ENCODE measurements around the gene CNTNAP2.
A peak's percentile ranks its signal among the peaks of the same experiment; 100 is the strongest.

CNTNAP2 gene

DNA sequence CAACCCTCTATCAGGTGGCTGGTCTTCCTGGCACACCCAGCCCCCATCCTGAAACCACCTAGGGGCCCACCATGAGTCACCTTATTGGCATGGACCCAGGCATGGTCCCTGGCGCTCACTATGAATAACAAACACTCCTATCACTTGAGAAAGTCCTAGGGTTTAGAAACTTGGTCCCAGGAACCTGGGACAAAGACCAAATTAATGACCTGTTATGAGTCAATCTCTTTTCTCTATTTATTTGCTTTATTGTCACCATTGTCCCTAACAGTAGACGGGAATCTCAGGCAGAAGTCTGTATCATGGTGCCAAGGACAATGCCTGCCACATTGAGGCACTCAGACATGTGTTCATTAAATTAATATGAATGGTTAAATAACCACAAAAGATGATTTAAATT is 1874.3 kb downstream of the CNTNAP2 start:
- peak in 1 of 3 experiments; percentile 11 for DNase-seq

DNA sequence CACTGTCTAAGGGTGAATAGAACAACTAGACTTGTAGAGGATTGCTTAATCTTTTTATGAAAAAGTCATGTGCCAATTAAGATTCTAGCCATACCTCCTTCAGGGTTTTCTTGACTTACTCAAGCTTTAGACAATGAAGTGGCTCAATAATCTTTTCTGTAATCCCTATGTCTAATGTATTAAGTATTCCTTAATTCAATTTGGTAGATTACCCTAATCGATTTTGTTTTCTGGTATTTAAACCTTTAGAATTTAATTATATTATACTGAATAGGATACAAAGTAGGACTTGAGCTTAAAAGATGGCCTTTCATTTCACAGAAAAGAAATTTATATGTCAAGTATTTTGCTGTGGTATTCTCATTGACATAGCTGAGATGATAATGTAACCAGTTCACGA is 1876.1 kb downstream of the CNTNAP2 start:
- no peak for DNase-seq

DNA sequence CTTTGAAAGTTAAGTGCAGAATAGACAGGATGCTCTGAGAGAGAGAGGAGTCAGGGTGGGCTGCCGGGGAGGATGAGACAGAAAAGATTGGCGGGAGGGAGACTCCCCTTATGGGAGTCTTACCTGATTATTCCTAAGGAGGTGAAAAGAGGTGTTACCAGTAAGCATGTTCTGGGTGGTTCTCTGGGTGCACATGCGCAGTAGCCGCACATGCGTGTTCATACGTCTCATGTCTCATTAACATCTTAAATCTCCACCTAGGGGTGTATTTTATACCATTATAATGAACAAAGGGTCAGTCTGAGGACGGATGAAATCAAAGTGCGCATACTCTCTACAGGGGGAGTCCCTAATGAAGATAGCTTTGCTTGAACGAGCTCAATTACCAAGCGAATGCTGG is 1881.0 kb downstream of the CNTNAP2 start:
- DNase-seq, result no peak

DNA sequence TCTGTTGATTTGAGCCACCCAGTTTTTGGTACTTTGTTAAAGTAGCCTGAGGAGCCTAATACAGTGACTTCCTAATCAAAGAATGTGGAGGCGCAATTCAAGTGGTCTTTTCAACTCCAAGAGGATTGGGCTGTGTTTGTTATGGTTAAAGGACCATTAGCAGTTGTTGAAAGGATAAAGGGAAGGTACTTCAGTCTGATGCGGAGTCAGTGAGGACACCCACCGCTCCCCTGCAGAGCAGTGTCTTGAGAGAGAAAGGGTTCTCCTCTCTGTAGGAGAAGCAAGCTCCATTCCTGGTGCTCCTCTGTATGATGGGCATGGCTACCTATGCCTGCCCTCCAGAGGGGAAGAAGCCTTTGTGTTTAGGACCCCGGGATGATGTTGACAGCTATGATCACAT is 1883.4 kb downstream of the CNTNAP2 start:
- no peak for DNase-seq

DNA sequence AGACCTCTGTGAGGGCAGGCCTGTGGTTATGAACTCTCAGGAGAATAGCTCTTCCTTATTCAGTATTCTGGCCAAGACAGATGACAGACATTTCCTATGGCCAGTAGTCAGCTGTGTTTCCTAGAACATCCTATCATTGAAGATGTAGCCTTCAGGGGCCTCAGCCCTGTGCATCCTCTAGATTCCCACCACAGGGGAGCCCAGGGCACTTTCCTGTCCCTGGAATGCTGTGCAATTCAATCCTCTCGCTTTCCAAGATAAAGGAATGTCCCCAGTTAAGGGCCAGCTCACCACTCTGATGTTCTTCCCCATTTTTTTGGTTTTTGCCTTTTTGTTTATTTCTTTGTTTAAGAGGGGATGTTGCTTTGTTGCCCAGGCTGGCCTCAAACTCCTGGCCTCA is 1895.2 kb downstream of the CNTNAP2 start:
- no peak for DNase-seq

DNA sequence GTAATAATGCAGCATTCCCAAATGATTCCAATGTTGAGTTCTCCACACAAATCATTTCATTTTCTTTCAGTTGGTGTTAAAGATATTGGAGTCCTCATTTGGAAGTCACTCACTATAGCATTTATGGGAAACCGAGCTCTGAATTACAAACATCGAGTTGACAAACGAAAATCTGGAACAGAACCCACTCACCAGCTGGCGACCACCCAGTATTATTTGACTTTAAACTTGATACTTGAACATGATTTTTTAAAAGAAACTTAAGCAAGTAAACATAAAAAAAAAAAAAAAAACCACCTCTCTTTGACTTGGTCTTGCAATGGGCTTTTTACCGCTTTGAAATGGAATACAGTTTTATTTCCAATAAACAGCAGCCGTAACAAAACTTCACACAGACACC is 1897.4 kb downstream of the CNTNAP2 start:
- DNase-seq, result no peak

DNA sequence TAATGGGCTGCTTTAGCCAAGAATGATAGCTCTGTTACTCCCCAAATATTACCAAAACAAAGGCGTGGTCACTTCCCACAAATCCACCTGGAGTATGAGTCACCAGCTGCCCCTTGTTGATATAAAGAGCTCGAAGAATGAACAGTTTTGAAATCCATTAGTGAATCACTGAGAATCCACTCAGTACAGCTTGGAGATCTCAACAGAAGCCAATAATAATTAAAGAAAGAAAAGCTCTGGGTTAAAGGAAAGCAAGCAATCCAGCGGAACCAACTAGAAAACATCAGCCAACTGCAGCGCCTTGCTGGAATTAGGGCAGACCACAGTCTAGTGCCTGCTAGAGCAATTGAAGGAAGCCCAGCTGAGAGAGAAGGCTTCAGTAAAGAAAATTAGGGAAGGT is 1897.9 kb downstream of the CNTNAP2 start:
- peak in 2 of 3 experiments; percentile 29 to 43 for DNase-seq

DNA sequence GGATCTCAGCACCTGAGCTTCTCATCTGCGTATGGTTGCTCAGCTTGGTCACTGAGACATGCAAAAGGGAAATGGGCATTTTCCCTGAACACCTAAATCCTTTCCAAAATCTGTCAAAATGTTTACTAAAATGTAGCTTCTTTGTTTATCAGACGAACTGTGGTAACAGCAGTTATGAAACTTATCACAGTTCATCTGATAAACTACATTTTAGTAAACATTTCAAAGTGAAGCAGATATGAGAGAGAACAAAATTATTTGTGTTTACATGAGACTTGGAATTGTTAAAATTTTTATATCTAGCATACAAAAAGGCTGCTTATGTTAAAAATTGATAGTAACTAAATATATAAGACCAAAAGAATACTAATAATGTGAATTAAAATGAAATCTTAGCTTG is 1900.5 kb downstream of the CNTNAP2 start:
- DNase-seq, result no peak

DNA sequence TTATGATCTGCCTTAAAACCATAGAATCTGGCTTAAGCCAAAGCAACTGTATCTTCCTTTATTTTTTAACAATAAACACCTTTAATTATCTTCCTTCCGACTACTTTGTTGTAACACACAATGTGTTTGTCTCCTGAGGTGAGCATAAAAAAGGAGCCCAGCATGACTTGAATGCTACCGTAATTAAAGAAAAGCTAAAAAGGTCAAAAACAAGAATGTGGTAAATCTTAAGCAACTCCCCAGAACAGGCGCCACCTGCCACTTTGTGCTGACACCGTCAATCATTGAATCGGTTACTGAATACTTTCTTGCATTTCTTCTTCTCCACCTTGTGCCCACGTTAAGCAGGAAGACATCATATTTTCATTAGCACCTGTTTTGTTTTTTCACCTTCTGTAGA is 1904.1 kb downstream of the CNTNAP2 start:
- DNase-seq, result peak in 1 of 3 experiments; percentile 21

DNA sequence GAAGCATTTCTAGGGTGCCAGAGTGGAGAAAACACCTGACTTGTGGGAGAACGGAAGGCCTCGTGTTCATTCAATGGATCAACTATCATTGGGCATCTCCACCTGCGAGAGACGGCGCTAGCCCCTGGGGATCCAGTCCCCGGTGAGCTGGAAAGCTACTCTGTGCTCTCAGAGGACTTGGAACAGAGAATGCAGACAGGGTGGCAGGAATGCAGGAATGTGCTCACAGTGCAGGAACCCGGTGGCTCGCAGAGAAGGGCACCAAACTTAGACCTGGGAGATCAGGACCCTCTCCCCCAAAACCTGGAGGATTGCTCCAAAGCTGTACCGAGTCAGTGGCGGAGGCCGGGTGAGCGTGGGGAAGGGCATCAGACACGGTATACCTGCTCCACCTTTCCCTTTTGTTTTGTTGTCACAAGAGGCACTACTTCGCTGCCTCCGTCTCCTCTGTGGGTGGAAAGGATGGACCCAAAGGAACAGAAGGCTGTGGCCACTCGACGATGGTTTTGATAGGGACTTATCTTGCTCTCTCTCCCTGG is 1905.0 kb downstream of the CNTNAP2 start:
- DNase-seq, result no peak

DNA sequence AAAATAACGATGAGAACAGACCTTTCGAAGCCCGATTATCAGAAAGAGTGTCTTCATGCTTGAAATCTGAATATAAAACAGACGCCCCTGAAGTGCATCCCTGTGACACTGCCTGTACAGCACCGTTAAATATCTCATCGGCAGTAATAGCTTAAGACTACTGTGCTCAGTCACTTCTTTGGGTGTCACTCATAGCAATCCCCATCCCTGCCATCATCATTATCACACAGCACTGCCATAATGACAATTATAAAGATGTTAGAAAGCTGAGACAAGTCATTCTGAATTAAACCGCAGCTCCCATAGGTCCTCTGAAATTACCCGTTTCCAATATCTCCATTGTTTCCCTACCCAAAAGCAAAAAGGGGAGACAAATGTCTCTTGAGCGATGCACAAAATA is 1906.2 kb downstream of the CNTNAP2 start:
- DNase-seq, result no peak

DNA sequence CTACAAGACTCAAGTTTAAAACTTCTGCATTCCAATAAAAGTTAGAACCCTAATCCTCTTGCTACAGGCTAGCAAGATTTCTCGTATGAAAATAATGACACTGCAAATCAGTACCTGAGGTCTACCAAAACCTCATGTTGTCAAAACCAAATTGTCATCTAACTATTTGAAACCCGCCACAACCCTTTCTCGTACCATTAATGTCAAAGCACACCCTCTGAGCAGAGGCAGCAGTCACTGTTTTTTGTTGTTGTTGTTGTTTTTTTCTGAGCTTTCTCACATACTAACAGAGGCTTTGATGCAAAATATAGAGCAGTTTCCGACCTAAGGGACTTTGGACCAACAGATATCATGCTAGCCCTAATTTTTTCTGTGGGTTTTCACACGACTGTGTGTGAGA is 1910.1 kb downstream of the CNTNAP2 start:
- DNase-seq, result no peak

DNA sequence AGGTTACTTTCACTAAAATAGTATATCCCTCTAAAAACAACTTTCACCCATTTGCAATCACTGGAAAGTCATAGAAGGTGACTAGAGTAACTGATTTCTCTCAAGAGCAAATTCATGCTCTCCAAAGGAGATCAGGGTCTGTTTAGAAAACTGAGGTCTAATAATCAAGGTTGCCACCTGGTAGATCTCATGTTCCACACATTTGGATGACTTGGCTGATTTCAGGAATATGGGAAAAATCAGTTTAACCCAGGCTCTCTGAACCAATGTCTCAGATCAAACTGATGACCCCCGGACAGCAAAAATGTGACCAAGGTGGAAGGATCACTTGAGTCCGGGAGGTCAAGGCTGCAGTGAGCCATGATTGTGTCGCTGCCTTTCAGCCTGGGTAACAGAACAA is 1911.6 kb downstream of the CNTNAP2 start:
- DNase-seq, result no peak

DNA sequence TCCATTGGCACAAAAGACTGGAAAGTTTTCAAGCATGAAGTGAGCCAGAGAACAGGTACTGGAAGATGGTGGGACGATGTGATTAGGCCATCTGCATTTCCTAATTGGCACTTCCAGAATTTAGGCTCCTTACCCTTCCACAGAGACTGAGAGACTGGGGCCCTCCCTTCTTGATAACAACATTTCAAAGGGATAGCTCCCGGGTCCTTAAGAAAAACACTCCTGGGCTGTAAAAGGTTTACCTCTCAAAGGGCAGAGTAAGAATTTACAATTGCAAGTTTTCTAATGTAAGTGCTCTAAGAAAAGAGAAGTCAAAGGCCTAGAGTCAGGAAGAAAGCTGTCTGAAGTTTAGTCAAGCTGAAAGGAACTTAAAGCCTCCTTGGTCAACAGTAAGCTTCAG is 1914.4 kb downstream of the CNTNAP2 start:
- no peak for DNase-seq

DNA sequence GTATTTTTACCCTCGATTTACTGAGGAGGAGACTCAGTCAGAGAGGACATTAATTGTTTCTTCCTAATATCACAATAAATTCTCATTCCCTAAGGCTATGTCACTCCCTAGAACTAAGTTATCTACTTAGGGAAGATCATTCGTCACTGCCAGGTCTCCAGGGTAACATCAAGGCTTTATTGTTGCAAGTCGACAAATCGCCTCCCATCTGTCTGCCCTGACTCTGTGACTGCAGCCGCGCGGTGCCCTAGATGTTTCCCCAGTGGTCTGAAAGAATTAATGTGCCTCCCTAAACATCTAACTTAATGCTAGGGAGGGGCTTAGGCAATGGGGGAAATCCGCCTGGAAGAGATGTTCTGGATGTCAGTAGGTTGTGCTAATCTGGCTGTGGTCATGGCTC is 1915.2 kb downstream of the CNTNAP2 start:
- peak in 1 of 3 experiments; percentile 29 for DNase-seq

DNA sequence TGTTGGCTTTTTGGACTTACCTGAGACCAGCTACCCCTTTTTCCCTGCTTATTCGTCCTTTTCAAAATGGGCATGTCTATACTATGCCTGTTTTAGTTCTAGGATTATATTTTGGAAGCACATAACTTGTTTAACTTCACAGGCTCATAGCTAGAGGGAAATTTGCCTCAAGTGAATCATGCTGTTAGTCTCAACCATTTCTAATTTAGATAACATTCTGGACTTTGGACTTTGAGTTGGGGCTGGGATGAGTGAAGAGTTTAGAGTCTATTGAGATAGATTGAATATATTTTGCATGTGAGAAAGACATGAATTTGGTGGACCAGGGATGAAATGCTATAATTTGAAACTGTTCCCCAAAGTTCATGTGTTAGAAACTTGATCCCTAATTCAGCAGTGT is 1919.3 kb downstream of the CNTNAP2 start:
- DNase-seq, result no peak

DNA sequence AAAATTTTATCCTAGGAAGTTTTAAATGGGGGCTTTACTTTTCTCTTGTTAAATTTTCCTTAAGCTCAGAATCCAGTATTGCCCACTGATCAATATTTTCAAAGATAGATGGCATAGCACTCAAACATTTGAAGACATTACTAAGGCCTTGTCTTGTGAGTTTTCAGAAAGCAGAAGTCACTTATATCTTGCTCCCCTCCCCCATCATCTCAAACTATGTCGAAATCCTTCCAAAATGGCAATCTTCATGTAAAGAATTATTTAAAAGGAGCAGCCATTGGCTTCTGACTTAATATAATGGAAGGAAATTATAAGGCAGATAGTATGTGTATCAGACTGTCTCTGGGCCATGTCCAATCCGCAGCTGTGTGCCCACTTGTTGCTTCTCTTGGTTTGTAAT is 1920.4 kb downstream of the CNTNAP2 start:
- no peak for DNase-seq

DNA sequence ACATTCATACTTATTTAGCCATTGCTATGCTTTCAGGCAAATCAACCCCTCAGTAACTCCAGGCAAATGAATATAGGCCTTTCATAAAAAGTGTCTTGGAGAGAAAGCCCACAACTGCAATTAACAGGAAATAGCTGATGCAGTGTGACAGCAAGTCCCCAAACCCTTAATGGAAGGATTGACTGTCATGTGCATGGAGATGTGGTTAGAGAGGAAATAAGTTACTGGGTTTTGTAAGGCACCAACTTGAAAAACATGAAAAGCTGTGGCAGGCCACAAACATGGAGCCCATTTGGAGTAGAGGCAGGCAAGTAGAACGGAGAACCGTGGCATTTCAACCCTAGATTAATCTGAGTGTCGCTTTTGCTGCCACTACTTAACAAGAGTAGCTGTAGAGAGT is 1924.6 kb downstream of the CNTNAP2 start:
- DNase-seq, result no peak

DNA sequence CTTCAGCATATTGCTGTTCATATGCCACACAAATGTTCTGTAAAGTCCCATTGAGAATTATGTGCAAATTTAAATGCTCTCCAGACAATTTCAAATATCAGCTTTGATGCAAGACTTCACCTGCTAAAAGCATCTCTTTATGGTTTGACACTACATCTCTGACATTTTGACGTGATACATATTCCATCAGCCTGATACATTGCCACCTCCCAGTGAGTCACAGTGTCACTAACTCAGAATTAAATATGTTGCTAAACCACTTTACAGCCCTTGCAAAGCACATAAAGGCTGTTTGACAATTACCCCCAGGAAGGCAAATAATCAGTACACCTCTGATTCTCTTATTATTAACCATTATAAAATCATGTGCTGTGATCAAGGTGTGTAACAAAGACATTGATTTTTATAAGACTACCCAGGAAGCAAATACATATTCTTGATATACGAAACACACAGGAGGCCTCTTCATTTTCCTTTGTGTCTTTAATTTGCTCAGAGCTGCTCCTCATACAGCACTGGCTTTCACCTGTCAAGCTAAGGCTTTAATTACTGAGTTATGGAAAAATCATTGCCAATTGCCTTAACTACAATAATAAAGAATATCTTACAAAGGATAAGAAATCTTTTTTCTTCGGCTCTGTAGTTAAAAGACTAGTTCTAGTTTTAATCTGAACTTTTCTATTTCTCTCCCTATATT is 1926.5 kb downstream of the CNTNAP2 start:
- DNase-seq, result peak; percentile 16 to 97 (median 80)

DNA sequence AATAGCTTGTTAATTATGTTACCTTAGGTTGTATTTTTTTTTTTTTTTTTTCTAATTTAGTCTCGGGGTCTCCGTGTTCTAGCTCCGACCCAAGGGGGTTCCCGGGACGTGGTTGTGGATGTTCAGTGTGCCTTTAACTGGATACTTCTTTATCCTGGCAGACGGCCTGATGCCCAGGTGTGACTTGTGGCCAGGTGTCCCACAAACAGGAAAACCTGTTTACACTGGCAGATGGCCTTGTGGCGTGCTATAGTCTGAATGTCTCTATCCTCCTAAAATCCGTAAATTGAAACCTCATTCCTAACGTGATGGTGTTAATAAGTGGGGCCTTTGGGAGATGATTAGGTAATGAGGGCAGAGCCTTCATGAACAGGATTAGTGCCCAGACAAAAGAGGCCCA is 1927.6 kb downstream of the CNTNAP2 start:
- DNase-seq, result peak in 2 of 3 experiments; percentile 20 to 64

DNA sequence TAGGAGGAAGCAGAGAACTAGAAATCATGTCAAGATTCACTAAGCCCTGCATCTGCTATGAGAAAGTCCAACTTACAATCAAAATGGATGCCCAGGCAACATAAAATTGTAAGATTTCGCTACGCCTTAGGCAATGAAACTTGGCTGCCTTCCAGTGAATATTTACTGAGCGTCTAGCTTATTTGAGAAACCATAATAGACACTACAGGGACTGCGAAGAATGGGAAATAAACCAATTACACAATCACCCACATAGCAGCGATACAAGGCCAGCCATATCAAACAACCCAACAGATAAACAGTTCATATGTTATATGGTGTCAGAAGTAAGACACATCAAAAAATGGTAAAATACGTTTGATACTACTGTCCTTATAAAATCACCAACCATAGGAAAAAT is 1928.9 kb downstream of the CNTNAP2 start:
- peak in 2 of 3 experiments; percentile 31 to 75 for DNase-seq

DNA sequence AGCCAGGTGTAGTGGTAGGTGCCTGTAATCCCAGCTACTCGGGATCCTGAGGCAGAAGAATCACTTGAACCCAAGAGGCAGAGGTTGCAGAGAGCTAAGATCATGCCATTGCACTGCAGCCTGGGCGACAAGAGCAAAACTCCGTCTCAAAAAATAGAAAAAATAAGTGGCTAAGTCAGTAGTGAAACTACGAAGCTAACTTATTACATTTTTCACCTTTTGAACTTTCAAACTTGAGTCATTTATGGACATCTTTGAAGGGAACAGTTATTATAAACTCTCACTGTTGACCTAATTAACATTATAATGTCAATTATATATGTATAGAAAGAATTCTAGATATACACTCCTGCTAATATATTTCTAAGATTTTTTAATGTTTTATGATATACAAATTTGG is 1932.5 kb downstream of the CNTNAP2 start:
- no peak for DNase-seq

DNA sequence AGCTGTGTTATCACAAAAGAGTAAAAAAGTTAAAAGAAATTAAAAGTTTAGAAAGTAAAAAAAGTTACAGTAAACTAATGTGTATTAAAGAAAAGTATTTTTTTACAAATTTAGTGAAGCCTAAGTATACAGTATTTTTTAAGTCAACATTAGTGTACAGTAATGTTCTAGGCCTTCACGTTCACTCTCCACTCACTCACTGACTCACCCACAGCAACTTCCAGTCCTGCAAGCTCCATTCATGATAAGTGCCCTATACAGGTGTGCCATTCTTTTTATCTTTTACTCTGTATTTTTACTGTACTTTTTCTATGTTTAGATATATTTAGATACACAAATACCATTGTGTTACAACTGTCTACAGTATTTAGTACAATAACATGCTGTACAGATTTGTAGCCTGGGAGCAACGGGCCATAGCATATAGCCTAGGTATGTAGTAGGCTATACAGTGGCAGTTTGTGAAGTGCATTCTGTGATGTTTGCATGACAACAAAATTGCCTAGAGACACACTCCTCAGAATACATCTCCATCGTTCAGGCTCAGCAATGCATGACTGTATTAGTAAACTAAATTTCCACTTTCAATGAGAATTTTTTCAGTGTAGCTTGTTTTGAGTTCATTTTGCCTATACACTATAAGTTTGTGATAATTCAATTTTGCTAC is 1934.0 kb downstream of the CNTNAP2 start:
- DNase-seq, result peak in 1 of 3 experiments; percentile 45

DNA sequence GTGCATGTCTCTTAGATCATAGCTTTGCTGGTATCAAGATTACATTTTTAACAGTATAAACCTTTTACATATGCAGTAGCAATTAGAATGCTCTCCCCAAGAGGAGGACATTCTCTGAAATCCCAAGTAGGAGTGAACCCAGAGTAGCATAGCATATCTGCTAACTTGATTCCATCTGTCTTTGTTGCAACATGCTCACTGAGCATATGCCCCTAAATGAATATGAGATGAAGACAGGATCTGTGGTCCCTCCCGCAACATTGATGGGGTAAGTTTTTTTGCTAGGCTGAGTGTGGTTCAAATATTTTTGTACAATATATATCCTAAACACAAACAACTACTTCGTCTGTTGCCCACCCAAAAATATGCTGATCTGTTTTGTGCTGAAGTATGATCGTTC is 1939.8 kb downstream of the CNTNAP2 start:
- no peak for DNase-seq

DNA sequence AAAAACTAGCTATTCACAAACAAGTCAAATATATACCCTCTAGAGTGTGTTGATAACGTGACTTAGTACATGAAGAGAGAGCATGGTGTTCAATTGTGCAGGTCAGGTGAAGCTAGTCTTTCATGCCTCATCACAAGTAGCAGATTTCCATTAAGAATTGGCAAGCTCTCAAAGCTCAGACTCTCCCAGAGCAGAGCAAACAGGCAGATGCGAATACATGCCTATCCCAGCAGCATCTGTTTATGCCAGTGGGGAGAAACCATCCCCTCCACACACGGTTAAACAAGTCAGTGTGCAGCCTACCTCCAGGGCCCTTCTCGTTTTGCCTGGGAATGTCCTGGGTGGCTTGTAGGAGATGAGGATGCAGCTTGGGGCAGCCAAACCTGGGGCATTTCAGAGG is 1941.5 kb downstream of the CNTNAP2 start:
- DNase-seq, result peak; percentile 26 to 78 (median 60)
